ENCODE results near the gene B3GALT6.

B3GALT6 gene

GRCh38 chr1:1216770-1217620 is 15.0 kb upstream of the B3GALT6 start:
- DNase-seq (ENCODE audit: low spot score): peak; percentile 75

- no peak for DNase-seq (ENCODE audit: low spot score)
Measured at GRCh38 chr1:1217621-1218523, 14.2 kb upstream of the B3GALT6 start.

- no peak for DNase-seq (ENCODE audit: low spot score)
Measured at GRCh38 chr1:1218524-1219200, 13.4 kb upstream of the B3GALT6 start.

GRCh38 chr1:1219341-1219740 is 12.7 kb upstream of the B3GALT6 start:
- peak; percentile 80 for DNase-seq (ENCODE audit: low spot score)

- DNase-seq (ENCODE audit: low spot score): no peak
Measured at GRCh38 chr1:1220197-1220596, 11.8 kb upstream of the B3GALT6 start.

- no peak for DNase-seq (ENCODE audit: low spot score)
Measured at GRCh38 chr1:1221887-1222574, 10.0 kb upstream of the B3GALT6 start.

GRCh38 chr1:1222575-1223225 is 9.3 kb upstream of the B3GALT6 start:
- no peak for DNase-seq (ENCODE audit: low spot score)

- no peak for DNase-seq (ENCODE audit: low spot score)
Measured at GRCh38 chr1:1223321-1223720, 8.7 kb upstream of the B3GALT6 start.

GRCh38 chr1:1223891-1224290 is 8.1 kb upstream of the B3GALT6 start:
- no peak for DNase-seq (ENCODE audit: low spot score)

GRCh38 chr1:1225238-1225845 is 6.7 kb upstream of the B3GALT6 start:
- DNase-seq (ENCODE audit: low spot score): no peak

- DNase-seq (ENCODE audit: low spot score): no peak
Measured at GRCh38 chr1:1225913-1226312, 6.1 kb upstream of the B3GALT6 start.

- DNase-seq (ENCODE audit: low spot score): no peak
Measured at GRCh38 chr1:1226566-1227362, 5.3 kb upstream of the B3GALT6 start.

GRCh38 chr1:1227386-1227785 is 4.7 kb upstream of the B3GALT6 start:
- no peak for DNase-seq (ENCODE audit: low spot score)

- DNase-seq (ENCODE audit: low spot score): no peak
Measured at GRCh38 chr1:1228187-1228586, 3.9 kb upstream of the B3GALT6 start.

GRCh38 chr1:1228596-1229321 is 3.3 kb upstream of the B3GALT6 start:
- DNase-seq (ENCODE audit: low spot score): no peak

GRCh38 chr1:1229770-1230169 is 2.3 kb upstream of the B3GALT6 start:
- DNase-seq (ENCODE audit: low spot score): no peak

- no peak for DNase-seq (ENCODE audit: low spot score)
Measured at GRCh38 chr1:1230656-1231399, 1.2 kb upstream of the B3GALT6 start.

- DNase-seq (ENCODE audit: low spot score): peak; percentile 97
Measured at GRCh38 chr1:1231400-1232207, 433 bp upstream of the B3GALT6 start, which contains the start of gene SDF4. Gene SDF4 (minus strand): TSS chr1:1232001. CDS start chr1:1228772, 3,229 bp downstream.

Measured in activated CD4-positive, alpha-beta T cell treated with anti-CD3 and anti-CD28 coated beads, Interleukin-2, Interleukin-4, amounts not matched to agents 100 ng/mL and 50 ng/mL, durations not matched to agents 16 hours and 8 hours (primary cell).